HG03342 (cell line): ENCODE results near the gene USP9Y.
"Not testable (repeated sequence)": the region's sequence is repeated elsewhere in the genome, so short reads cannot be mapped to it uniquely, and the experiment has no call there.

Experiments used
- ATAC-seq: cut with Tn5 transposase; IDR thresholded peaks from one replicate; pipeline ENCODE4 v1.9.1; 2021; ENCODE audit warnings: mild to moderate bottlenecking, moderate library complexity; ENCODE audit not compliant: unreplicated experiment

Gene USP9Y, protein sequence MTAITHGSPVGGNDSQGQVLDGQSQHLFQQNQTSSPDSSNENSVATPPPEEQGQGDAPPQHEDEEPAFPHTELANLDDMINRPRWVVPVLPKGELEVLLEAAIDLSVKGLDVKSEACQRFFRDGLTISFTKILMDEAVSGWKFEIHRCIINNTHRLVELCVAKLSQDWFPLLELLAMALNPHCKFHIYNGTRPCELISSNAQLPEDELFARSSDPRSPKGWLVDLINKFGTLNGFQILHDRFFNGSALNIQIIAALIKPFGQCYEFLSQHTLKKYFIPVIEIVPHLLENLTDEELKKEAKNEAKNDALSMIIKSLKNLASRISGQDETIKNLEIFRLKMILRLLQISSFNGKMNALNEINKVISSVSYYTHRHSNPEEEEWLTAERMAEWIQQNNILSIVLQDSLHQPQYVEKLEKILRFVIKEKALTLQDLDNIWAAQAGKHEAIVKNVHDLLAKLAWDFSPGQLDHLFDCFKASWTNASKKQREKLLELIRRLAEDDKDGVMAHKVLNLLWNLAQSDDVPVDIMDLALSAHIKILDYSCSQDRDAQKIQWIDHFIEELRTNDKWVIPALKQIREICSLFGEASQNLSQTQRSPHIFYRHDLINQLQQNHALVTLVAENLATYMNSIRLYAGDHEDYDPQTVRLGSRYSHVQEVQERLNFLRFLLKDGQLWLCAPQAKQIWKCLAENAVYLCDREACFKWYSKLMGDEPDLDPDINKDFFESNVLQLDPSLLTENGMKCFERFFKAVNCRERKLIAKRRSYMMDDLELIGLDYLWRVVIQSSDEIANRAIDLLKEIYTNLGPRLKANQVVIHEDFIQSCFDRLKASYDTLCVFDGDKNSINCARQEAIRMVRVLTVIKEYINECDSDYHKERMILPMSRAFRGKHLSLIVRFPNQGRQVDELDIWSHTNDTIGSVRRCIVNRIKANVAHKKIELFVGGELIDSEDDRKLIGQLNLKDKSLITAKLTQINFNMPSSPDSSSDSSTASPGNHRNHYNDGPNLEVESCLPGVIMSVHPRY (N-terminal part only)

DNA sequence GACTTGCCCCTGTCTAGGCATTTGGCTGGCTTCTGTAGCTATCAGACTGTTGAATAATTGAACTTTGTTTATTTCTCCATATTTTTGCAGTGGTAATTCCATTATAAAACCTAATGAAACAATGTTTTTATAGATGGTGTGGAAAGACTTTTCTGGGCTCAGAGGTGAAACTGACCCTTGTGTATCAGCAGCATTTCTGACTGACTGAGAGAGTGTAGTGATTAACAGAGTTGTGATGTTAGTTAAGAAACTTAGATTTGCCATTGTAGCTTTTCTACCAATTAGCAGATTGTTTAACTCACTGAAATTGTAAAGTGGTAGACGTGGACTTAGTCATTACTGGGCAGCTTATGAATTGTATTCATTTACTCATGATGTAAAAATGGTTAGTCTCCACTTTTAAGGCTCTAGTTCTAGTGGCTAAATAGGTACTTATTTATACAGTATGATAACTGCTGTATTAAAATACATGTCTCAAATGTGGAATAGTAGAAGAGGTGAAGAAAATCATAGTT is at the start of gene USP9Y:
Gene USP9Y, plus strand, starts transcription at position 51 of the 515 bp plus-strand sequence. CDS start 8,217 bp downstream, outside the sequence.
- ATAC-seq: no peak

DNA sequence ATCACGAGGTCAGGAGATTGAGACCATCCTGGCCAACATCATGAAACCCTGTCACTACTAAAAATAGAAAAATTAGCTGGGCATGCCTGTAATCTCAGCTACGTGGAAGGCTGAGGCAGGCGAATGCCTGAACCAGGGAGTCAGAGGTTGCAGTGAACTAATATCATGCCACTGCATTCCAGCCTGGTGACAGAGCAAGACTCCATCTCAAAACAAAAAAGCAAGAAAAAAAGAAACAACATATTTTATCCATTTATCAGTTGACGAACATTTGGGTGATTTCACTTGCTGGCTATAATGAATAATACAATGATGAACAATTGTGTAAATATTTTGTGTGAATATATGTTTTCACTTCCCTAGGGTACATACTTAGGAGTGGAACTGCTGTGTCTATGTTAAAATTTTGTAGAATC is 49.4 kb upstream of the USP9Y start:
- no peak for ATAC-seq

DNA sequence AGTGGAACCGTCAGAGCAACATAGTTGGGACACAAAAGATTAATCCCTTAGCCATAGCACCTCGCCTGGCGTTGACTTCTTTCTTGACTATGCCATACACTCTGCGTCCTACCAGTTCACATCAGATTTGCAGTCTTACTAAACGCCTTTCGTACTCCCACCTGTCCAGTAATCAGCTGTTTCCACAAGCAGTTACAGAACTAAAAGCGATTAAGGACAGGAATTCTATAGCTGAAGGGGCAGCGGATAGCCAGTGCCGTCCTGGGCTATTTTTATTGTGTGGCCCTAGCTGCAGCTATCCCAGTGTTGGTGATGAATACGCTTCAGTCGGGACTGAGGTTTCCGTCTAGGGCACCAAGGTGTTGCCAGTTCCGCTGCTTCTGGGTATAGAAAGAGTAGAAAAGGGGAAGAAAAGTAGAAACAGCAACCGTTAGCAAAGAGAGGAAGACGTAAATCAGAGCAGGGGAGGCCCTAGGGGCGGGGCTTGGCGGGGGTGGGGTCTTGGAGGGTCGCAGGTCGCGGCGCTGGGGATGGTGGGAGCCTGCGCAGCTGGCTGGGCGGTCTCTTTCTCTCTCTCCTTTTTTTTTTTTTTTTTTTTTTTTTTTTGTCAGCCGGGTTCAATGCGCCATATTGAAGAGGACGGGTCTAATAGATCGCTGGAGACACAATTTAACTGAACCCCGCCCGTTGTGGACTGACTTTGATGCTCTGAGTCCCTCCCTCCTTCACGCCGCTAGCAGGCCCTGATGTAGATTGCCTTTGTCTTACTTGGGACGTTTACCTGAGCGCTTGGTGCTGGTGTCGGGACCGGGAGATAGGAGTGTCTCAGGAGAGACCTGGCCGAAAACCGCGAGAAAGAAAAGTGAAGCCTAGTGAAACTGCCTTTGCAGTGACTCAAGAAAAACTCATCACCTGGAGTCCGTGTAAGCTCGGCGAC is 39.0 kb upstream of the USP9Y start:
- ATAC-seq: no peak

DNA sequence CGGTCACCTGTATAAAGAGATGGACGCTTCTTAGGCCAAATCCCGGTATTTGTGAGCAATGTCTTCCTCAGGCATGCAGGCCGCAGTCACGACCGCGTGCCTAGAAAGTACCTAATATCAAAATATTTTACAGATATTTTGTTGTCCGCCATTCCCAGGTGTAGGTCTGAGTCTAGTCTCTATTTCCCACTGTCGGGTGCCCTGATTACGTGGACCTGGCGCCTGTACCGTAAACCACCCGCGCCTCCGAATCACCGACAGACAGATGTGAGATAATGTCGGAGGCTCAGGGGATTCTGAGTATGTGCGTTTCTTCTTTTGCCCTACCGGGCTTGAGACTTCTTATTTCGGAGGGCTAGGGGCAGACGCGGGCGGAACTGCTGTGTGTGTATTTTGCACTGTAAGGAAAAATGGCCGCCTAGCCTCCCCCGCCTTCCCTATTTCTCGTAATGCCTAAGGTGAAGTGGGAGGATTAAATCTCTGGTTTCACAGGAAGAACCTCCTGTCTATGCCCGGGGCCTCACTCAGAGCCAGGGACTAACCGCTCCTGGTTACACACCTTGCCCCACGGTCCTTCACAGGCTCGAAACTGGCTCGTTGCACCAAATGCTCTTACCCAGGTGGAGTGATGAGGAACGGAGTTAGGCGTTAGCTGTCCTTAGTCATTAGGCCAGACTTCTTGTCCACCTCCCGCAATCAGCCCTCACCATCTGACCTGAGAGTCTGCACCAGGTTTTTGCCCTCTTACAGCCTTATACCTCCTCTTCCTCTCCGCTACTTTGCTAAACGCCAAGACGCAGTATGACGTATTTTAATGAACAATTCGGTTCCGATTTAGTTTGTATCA is 38.1 kb upstream of the USP9Y start:
- ATAC-seq: no peak

DNA sequence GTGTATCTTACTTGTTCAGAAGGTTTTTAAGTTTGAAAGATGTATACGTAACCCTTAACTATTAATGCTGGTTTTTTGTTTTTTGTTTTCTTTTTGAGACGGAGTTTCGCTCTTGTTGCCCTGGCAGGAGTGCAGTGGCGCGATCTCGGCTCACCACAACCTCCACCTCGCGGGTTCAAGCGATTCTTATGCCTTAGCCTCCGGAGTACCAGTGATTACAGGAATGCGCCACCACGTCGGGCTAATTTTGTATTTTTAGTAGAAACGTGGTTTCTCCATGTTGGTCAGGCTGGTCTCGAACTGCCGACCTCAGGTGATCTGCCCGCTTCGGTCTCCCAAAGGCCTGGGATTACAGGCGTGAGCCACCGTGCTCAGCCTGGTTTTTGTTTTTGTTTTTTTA is 37.2 kb upstream of the USP9Y start:
- ATAC-seq: not testable (repeated sequence)

DNA sequence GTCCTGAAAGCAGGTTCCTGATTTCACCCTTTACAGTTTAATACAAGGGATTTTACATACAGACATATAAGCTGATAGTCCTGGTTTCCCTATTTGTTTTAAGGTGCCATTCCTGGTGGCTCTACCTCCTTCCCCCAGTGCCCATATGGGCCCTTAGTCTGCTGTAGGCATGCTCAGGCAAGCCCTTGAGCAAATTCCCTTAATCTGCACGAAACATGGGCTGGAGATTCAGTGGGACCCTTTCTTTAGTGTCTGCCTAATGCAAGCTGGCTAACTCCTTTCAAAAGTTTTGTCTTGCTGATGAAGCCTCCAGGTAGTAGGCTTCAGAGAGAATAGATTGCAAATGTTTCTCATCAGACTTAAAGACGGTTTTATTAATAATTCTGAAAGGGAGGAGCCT is 22.9 kb upstream of the USP9Y start:
- no peak for ATAC-seq

DNA sequence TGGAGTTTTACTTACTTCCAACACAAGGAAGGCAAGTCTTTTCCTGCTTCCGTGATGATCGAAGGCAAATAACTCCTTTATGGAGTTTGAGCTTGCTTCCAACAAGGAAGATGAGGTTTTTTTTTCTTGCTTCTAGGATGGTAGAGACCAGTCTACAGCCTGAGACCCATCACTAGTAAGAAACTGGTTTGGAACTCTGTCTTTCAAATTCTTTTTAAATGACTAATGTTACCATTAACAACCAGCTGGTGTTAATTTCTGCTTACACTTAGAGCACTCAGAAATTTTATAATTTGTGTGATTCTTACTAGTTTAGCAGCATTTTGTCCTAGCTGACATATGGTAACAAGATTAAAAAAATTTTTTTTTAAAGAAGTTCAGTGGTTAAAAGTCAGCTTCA is 19.5 kb upstream of the USP9Y start:
- no peak for ATAC-seq

DNA sequence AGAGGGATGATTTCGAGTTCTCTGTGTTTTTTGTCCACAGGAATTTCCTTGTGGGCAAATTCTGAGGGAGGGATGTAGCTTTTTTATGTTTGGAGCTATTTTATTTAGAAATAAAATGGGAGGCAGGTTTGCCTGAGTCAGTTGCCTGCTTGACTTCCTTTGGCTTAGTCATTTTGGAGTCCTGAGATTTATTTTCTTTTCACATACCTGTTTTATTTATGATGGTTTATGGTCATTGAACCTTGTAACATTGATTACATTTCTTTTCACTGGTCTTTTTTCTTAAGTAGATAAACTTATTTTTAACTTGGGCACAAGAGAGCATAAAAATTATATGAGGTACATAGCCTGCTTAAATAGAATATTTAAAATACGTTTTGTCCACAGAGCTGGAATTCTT is 12.7 kb upstream of the USP9Y start:
- no peak for ATAC-seq

DNA sequence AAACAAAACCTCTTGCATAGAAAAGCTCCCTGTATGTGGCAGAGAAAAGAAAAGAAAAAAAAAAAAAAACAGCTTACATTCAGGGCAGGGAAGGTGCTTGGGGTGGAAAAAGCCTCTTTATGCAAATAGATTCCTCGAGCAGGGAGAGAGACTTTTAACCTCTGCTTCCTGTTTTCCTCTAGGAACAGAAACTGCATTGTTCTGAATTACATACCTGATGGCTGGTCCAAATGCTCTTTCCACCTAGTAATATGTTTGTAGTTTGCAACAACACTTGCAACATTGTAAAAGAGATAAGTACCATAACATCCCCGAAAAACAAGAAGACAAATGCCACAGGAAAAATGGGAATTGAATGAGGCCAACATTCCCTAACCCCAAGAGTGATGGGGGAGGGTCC is 944 bp upstream of the USP9Y start:
- no peak for ATAC-seq

DNA sequence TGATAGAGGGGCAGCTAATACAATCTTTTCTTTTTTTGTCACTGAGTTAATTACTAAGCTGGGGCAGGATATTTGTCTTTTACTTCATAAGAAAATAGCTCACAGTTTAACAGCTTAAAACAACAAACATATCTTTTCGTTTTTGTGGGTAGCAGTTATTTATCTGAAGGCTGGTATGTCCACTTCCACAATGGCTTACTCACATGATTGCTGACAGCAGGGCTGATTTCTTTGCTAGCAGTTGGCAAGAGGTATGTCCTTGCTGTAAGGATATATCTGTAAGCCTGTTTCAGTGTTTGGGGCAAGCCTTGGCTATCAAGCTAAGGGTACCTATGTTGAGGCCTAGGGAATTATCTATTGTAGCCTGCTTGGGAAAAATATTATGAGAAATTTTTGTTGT is 1.1 kb downstream of the USP9Y start:
- no peak for ATAC-seq

DNA sequence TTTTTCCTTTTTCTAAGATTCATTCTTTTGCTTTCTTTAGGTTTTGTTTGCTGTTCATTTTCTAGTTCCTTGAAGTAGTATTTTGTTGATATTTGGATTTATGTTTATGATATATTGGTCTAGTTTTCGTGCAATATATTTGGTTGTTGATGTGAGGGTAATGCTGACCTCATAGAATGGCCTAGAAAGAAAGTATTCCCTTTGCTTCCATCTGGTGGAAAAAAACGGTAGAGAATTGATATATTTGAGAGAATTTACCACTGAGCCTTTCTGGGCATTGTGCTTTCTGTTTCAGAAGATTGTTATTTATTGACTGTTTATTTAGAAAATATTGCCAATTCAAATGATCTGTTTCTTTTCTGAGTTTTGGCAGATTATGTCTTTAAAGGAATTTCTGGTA is 9.4 kb downstream of the USP9Y start:
- ATAC-seq: no peak

DNA sequence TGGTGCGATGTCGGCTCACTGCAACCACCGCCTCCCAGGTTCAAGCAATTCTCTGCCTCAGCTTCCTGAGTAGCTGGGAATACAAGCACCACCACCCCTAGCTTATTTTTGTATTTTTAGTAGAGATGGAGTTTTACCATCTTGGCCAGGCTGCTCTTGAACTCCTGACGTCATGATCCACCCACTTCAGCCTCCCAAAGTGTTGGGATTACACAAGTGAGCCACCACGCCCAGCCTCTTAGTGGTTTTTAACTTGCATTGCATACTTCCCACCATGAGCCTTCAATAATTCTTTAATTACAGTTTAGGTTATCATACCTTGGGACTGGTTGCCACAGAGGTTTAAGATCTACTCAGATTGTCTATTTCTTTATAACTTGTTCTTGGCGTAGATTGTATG is 14.3 kb downstream of the USP9Y start:
- no peak for ATAC-seq

DNA sequence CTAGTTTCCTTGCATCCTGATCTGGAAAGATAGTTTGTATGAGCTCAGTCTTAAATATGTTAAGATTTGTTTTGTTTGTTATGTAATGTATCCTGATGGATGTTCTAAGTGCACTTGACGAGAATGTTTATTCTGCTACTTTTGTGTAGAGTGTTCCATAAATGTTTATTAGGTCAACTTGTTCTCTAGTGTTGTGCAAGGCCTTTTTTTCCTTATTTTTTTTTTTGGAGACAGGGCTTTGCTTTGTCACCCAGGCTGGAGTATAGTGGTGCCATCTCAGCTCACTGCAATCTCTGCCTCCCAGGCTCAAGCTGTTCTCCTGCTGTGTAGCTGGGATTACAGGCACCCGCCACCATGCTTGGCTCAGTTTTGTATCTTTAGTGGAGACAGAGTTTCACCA is 28.7 kb downstream of the USP9Y start:
- no peak for ATAC-seq

DNA sequence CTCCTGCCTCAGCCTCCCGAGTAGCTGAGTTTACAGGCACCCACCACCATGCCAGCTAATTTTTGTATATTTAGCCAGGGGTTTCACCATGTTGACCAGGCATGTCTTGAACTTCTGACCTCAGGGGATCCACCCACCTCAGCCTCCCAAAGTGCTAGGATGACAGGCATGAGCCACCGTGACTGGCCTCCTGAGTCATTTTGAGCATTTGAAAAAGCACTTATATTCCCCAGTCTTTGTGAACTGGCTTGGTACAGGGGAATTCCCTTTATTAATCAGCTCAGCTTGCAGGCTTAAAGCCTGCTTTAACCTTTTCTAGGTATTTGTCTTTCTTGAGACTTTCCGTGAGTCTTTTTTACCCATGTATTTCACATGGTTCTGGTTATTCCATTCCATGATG is 32.6 kb downstream of the USP9Y start:
- ATAC-seq: no peak

DNA sequence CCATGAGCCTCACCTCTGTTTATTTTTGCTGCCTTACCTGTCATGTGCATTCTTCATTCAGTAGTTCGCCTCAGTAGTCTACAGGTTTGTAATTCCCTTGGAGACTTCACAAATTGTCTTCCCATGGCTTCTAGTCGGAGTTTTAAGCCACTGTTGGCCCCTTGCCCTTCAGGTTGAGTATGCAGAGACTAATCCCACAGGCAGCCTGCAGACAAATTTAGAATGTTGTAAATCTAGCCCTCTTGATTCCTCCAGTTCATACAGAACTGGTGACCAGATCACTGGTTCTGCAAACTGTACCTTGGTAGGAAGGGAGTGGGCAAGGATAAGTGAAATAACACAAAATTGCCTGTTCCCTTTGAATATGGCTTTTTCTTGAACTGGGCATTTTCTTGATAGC is 33.0 kb downstream of the USP9Y start:
- ATAC-seq: no peak

DNA sequence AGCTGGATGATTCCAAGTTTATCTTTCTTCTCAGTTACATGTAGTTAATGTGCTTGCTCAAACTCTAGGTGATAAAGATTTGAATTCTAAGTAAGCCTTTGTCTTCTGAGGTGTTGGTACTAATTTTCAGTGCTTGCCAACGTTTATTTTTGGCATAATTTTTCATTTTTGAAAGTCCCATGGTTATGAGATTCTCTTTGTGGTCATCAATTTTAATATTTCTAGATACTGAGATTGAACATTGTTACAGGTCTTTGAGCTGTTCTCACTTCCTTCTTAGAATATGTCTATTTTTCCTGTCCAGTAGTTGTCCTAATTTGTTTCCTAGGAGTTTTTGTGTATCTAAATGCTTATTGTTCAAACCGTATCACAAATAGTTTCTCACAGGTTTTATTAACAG is 40.4 kb downstream of the USP9Y start:
- ATAC-seq: no peak

DNA sequence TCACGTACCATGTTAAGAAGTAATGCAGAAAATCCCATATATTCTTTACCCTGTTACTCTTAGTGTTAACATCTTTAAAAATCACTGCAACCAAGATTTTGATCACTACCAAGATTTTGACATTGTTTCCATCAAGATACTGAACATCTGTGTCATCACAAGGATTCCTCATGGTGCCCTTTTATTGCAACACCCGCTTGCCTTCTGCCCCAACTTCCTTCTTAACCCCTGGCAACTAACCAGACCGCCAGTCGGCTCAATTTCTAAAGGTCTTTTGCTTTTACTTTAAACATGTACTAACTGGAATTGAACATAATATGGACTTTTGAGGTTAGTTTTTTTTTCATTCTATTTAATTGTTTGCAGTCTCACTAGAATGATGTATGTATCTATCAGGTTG is 41.7 kb downstream of the USP9Y start:
- ATAC-seq: no peak

DNA sequence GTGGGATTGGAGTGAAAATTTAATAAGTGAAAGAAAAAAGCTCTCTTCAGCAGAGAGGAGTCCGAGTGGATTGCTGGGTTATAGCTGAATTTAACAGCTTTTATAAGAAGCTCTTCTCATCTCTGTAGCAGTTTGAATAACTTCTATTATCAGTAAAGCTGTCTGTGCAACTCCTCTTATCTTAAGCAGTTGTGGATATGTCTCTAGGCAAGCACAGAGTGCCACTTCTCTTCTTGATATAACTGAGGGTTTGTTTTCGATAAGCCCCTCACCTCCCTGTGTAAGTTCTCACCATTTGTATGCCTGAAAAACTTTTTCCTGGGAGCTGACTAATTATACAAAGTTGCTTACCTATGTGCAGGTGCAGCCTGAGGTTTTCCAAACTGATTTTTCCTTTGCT is 43.1 kb downstream of the USP9Y start:
- ATAC-seq: no peak

DNA sequence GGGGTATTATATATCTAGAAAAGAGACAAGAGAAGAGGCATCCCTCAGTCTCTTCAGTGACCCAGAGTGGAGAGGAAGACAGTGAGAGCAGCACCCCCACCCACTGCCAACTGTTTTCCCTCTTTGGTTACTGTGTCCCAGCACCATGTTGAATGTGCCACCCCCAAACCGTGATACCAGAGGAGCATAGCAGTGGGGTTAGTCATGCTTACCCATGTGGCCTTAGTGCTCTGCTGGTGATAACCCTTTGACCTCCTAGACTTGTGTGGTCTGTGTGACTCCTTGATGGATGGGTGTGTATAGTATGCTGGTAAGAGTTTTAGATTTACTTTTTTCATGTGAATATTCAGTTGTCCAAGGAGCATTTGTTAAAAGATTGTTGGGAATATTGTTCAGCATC is 48.3 kb downstream of the USP9Y start:
- ATAC-seq: no peak

DNA sequence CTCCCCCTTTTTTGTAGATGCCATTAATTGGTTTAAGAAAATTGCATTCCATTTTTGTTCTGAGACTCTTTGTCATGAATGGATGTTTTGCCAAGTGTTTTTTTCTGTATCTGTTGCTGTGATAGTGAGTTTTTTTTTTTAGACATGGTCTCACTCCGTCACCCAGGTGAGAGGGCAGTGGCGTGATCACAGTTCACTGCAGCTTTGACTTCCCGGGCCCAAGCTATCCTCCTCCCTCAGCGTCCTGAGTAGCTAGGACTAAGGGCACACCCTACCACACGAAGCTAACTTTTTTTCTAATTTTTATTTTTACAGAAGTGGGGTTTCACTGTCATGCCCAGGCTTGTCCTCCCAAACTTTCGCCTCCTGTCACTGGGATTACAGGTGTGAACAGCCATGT is 51.8 kb downstream of the USP9Y start:
- no peak for ATAC-seq
